HG03432 (cell line): ENCODE measurements around the gene CBLL1.

Source experiments
- ATAC-seq: cut with Tn5 transposase; IDR thresholded peaks from one replicate; pipeline ENCODE4 v1.9.1; 2021; ENCODE audit warnings: mild to moderate bottlenecking, moderate library complexity; ENCODE audit not compliant: unreplicated experiment

Gene CBLL1

GRCh38 chr7:107809179-107809578 is 65.2 kb downstream of the CBLL1 start:
- no peak for ATAC-seq

- no peak for ATAC-seq
These were observed 66.7 kb downstream of the CBLL1 start for GRCh38 chr7:107810626-107811025.
